ENCODE data around the gene PCSK6.
"Not testable (repeated sequence)": the region's sequence is repeated elsewhere in the genome, so short reads cannot be mapped to it uniquely, and the experiment has no call there.

PCSK6 gene

GRCh38 chr15:101396484-101397261 is 92.8 kb downstream of the PCSK6 start:
- no peak for DNase-seq

DNA sequence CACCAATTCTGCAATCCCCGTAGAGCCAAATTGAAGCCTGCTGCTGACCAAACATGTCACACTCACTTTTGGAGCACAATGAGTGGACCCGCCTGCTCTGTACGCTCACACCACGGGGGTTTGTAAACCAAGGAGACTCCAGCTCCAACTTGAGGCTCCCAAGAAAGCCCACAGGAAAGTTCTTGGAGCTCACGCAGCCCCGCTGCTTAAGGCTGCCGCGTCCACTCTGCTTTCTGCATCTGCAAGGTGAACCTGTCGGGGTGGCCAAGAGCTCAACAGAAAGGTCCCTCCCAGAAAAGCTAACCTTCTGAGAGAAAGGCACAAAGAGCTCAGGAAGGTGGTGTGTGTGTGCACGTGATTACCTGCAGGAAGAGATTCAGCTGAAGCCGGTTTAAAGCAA is 94.9 kb downstream of the PCSK6 start:
- no peak for DNase-seq

DNA sequence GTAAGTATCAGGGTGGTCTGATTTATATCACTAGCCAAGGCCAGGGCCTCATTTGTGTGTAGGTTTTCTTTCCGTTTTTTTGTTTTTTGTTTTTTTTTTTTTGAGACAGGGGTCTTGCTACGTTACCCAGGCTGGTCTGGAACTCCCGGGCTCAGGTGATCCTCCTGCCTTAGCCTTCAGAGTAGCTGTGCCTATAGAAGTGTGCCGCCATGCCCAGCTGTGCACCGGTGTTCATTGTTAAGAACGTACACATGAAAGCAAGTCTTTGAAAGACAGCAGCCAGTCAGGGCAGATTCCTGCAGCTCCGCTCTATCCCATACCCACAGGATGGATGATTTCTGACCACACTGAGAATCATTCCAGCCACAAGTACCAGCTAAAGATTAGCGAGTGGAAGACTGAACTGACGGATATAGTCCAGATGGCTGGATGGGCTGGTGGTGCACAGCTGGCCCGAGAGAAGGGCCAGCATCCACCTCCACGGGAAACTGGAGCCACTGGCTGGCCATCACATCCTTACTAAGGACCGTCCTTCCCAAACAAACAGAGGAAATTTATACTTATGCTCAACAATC is 95.4 kb downstream of the PCSK6 start:
- no peak for DNase-seq

GRCh38 chr15:101393172-101393571 is 96.3 kb downstream of the PCSK6 start:
- no peak for DNase-seq

GRCh38 chr15:101391981-101392640 is 97.4 kb downstream of the PCSK6 start:
- DNase-seq = no peak

- no peak for DNase-seq
These were observed 98.1 kb downstream of the PCSK6 start for GRCh38 chr15:101391431-101391830.

- DNase-seq = no peak
These were observed 99.0 kb downstream of the PCSK6 start for GRCh38 chr15:101390462-101390861.

GRCh38 chr15:101390060-101390459 is 99.4 kb downstream of the PCSK6 start:
- DNase-seq = no peak

DNA sequence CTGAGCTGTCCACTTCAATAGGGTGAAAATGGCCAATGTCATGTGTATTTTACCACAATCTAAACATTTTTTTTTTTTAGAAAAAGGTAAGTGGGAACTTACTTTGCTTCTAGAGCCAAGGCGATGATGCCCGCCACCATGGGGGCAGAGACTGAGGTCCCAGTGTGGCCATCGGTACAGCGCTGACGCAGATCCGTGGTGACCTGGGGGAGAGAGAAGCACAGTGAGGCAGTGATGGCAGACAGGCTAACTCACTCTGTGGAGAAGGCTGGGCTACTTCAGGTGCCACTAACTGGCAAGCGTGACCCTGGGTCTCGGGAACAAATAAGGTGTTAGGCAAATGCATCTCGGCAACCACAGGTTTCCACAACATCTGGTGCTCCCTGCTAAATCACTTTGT is 100.1 kb downstream of the PCSK6 start:
- no peak for DNase-seq

DNA sequence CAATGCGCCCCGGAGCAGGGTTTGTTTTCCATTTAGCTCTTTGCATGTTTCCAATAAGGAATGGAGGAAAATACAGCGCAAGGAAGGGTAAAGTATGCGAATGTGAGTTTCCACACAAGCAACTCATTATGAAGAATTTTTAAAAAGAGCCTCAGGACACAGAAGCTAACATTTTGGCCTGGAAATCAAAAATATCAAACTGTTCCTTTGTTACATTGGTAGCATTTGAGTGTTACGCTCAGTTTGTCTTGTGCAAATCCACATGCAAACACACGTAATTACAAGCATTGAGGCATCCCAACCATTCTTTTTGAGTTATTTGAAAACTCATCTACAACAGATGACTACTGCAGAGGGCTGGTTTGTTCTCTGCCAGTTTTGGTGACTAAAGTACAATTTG is 101.5 kb downstream of the PCSK6 start:
- DNase-seq = no peak

GRCh38 chr15:101387574-101387973 is 101.9 kb downstream of the PCSK6 start:
- no peak for DNase-seq

DNA sequence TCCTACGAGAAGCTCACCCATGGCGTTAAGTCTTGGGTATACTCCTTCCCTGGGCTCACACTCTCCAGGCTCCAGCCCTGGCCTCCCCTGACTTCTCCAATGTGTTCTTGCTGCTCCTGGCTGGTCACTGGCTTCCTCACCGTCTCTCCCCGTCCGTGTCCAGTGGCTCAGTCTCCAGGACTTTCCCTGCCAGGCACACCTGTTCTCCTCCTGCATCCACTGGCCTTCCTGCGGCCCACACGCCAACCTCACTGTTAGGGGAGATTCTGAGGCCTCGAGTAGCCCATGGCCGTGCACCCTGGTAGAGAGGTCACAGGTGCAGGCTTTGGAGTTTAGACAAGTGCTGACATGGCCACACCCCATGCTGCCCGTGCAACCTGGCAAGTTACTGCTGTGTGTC is 102.5 kb downstream of the PCSK6 start:
- DNase-seq = no peak

DNA sequence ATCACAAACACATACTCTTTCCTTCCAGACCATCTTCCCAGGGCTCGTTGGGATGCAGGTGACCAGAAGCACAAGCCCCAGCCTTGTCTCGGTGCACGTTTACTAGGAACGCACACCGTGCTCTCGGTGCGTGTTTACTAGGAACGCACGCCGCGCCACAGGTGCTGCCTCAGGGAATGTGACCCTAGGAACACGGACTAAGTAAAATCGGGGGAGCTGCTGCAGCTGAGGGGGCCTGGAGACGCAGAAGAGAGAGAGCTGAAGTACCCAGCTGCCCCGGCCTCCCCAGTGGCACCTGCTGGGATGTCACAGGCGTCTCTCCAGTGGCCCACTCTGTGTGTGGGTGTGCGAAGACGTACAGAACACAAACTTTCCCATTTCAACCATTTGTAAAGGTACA is 103.5 kb downstream of the PCSK6 start:
- DNase-seq = no peak

GRCh38 chr15:101384276-101384675 is 105.2 kb downstream of the PCSK6 start:
- DNase-seq = no peak

DNA sequence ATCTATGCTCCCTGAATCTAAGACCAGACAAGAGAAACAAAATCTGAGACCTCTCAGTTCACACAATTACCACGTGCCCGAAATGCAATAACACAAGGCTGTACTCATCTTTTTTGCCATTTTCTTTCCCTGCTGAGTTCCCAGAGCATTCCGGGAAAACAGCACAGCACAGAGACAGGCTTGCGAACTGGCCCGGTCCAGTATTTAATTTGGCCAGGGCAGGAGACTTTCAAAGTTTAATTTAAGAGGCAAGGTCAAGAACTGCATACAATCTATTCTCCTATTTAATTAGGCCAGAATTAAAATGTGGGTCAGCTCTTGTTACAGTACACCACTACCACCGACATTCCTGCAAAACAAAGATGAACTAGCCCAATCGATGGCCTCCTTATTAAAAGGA is 107.0 kb downstream of the PCSK6 start:
- DNase-seq = no peak

DNA sequence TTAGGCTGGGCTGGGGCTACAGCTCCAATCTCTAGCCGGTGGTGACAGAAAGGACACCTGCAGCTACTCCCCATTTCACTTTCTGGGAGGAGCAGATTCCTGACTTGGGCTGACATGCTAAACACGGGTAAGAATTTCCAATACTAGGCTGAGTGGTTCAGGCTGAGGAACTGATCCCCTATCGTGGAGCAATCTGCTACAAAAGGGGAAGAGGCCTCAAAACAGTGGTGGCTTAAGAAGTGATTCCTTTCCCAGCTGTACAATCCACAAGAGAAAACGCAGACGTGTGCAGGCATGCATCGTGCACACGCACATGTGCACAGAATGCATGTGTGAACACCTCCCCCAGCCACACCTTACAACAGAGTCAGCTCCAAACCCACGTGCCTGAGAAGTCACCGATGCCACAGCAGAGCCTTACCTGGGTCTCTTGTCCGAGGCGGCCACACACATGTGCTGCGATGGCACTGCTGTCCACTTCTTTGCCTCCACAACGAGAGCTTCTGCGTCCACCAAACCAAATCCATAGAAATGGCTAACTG is 107.8 kb downstream of the PCSK6 start:
- no peak for DNase-seq

DNA sequence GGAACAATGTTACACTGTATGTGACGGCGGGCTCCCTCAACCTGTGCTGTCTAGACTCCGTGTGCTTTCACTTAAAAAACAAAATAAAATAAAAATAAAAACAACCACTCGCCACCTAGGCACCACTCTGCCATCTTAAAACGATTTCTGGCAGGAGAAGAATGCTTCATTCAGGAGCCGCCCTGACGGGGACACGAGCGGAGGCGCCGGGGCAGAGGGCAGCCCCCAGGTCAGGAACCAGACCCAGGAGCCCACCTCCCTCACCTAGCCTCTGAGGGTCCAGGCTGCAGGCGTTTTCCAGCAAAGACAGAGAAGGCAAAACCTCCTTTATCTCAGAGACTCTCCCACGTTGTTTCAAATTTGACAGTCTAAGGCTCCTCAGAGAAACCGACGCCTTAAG is 109.4 kb downstream of the PCSK6 start:
- no peak for DNase-seq

DNA sequence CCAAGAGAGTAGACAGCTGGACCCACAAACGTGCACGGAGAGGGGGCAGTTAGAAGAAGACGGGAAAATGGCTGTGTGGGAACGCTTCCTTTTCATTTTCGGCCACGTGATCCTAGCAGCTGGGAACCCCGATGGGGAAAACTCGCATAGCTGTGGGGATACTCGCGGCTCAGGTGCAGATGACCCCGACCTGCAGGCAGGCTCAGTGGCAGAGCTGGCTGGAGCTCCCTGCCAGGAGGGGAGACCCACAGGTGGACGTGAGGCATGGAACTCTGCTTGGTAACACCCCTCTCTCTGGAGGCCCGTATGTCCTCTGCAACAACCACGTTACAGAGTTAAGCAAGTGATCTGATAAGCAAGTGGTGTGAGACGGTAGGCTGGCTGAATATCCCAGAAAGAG is 109.9 kb downstream of the PCSK6 start:
- no peak for DNase-seq

- no peak for DNase-seq
These were observed 110.6 kb downstream of the PCSK6 start for GRCh38 chr15:101378879-101379278.

DNA sequence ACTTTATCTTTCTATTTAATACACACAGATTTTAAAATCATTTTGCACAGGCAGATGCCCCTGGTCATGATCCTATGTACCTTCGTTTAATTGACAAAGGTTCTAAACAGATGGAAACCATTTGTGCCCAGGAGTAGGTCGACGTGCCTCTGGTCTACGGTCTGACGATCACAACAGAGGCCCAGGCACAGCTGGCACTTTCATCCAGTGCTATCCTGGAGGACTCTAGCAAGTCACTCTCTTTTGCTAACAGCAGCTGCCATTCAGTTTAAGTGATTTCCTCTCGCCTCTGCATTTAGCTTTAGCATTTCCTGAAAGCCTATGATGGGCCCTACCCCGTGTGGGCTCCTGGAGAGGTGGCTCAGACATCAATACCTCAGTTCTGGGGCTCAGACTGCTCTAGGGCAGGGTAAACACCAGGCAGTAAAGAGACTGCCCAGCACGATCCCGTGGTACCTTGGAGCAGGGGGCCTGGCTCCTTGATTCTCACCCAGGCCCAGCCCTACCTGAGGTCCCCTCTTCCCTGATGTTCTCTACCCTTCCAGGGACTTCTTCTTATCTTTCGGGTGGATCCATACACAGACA is 111.2 kb downstream of the PCSK6 start:
- no peak for DNase-seq

DNA sequence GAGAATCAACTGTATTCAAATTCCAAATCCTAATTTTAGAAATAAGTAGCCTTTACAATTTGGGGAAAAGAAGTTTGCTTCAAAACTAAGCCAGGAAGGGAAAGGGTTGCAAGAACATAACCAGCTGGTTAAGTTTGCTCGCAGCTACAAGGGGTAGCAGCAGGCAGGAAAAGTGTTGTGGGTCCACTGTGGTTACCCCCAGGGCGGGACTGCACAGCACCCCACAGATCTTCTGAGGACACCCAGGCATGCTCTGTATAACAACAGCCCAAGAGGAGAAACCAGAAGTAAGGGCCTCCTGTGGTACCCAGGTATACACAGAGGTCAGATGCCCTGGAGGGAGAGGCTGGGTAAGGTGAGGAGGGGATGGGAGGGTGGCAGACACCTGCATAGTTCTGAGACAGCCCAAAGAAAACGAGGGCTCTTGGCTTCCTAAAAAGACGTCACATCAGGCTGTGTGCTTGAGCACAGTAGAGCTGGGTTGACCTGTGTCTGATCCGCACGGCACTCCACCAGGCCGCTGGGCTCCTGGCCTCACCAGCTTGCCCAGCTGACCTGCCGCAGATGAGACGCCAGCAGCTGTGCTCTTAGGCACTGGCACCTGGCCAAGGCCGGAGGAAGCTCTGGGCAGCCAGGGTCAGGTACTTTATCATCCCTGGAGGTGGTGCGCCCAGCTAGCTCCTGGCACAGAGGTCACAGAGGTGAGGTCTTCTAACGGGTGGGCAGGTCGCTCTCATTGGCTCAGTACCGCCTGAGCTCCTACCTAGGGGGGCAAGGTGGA is 112.7 kb downstream of the PCSK6 start:
- no peak for DNase-seq

GRCh38 chr15:101375006-101375405 is 114.5 kb downstream of the PCSK6 start:
- not testable (repeated sequence) for DNase-seq

- no peak for DNase-seq
These were observed 115.2 kb downstream of the PCSK6 start for GRCh38 chr15:101374326-101374725.

Data from activated T-cell treated with anti-CD3 and anti-CD28 coated beads, Interleukin-2, amount 50 U/mL, for 1 hour (primary cell).